NOMO-1 treated with dmso at 0.1 percent for 144 hours (cell line): ENCODE results near the gene TXNDC8.

ENCODE experiments used
- DNase-seq: peaks from one replicate; lab custom pipeline; 2025; ENCODE audit not compliant: unreplicated experiment; lab: John Stamatoyannopoulos, UW

The TXNDC8 gene

DNA sequence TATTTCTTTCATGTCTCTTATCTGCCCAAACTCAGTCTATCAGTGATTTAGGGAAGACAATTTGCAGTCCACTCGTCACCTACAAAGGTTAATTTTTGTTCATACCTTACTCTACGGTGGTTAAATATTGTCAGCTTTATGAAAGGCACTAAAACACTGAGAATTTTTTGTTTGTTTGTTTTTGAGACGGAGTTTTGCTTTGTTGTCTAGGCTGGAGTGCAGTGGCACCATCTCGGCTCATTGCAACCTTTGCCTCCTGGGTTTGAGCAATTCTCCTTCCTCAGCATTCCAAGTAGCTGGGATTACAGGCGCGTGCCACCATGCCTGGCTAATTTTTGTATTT lies 55.0 kb downstream of the TXNDC8 start:
- DNase-seq, result no peak

GRCh38 chr9:110282018-110282738 lies 55.5 kb downstream of the TXNDC8 start:
- peak; percentile 88 for DNase-seq

GRCh38 chr9:110278080-110278707 lies 59.5 kb downstream of the TXNDC8 start:
- no peak for DNase-seq

DNA sequence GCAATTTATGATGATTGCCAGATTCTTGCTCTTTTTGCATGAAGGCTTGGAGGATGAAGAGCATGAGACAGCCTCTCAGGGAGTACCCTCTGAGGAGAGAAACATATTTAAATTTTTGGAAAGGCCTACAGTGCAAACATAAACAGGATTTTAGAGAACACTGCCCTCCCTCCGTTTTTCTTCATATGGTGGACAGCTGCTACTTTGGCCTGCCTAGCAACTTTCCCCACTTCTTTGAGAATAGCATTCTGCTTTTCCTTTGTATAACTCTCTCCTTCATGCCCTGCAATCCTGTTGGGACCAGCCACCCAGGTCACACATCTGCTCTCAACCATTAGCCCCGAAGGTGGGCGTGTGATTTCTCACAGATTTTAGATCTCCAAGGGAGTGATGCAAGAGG lies 60.9 kb downstream of the TXNDC8 start:
- DNase-seq, result no peak

DNA sequence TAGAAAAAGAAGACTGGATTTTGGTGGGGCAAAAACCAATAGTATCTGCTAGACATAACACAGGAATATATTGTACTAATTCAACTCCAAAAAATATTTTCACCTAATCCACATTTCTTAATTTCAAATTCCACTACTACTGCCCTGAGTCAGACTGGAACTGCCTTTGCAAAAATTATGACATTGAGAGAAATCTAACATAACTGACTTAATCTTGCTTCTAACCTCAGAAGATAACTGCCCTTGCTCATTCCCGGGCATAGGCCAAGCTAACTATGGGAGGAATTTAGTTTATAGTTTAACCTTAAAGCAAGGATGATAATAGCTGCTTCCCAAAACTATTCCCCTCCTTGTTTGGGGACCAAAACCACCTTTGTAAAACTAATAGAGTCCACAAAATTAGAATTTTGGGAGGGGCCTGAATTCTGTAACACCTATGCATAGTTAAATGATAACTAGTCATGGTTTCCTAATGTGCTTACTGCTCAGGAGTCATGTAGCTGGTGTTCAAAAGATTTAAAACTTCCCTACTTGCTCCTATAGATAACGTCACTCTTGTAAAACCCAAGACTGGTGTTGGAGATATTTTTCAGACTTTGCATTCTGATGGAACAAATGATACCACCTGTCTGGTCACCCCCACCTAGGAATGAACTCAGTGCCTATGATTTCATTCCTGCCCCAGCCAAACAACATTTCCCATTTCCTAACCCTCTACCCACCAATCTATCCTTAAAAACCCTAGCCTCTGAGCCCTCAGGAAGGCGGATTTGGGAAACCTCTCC lies 67.3 kb downstream of the TXNDC8 start:
- no peak for DNase-seq

GRCh38 chr9:110266795-110267194 lies 70.9 kb downstream of the TXNDC8 start:
- DNase-seq, result no peak

GRCh38 chr9:110261632-110262031 lies 76.0 kb downstream of the TXNDC8 start:
- no peak for DNase-seq

DNA sequence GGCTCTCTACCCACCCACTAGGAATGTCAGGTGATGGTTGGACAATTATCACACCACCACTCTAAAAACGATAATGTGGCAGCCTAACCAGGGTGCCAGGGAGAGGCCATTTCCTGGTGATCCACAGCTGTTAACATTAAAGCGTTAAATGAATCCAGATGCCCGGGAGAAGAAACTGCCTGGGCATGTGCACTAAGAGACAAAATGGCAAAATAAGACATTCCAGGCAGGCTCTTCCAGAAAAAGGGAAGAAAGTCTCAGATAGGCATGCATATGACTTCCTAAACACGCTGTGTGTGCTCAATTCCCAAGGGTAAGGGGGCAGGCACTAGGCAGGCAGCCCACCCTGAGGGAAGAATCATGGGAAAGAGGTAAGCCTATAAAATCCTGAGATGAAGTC lies 76.8 kb downstream of the TXNDC8 start:
- no peak for DNase-seq

DNA sequence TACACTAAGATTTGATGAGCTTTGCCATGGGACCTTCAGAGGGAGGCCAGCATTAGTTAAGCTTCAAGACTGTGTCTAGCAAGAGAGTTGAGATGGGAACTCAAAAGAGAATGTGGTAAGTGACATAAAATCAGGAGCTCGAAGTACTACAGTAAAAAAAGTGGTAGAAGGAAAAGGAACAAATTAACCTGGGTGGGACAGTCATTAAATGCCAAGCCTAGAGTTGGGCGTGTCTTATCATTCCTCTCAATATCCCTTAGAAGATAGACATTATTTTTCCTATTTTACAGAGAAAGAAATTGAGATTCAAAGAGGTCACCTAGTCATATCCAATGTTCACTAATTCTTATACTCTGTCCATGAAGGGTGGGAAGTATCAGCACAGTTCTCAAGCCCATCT lies 78.1 kb downstream of the TXNDC8 start:
- no peak for DNase-seq

GRCh38 chr9:110258690-110259091 lies 79.0 kb downstream of the TXNDC8 start:
- DNase-seq, result no peak

DNA sequence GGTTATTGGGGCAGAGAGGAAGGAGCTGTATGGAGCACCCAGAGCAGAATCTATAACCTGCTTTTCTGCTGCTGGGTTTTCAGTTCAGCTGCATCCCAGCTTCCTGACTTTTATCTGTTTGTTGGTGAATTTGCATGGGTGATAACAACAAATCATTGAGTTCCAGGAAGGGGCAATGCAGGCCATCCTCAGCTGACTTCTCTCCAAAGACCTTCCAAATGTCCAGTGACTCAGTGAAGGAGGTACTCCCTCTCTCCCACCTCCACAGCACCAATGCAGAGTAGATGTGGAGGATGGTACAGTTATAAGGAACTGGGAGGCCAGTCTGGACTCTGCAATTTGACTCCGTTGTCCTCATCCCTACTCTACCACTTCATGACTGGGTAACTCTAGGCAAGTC lies 79.7 kb downstream of the TXNDC8 start:
- no peak for DNase-seq

GRCh38 chr9:110257097-110257841 lies 80.4 kb downstream of the TXNDC8 start:
- no peak for DNase-seq

DNA sequence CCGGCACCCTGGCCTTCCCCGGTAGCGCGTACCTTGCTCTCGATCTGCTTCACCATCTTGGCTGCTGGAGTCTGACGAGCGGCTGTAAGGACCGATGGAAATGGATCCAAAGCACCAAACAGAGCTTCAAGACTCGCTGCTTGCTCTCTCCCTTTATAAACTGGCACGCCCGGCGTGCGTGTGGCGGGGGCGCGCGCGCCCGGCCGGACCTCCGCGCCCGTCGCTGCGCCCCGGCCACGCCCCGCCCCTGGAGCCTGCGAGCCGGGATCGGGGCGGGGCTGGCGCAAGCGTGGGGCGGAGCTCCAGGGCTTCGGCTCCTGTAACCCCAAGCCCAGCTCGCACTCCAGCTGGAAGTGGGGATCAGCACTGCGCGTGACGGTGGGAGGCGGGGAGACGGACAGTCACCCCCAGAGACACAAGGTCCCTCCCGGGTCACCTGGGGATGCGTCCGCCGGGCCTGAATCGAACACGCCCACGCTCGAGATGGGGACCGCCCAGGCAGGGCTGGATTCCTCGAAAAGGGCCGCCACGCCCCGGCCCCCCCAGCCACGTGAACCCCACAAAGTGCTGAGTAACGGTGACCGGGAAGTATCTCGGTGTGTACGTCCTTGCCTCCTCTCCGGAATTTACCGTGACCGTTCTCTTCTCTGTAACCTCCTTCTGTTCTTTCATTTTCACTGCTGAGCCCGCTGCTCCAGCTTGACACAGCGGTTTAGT lies 81.1 kb downstream of the TXNDC8 start, which contains the start of gene TXN:
Gene TXN, minus strand, starts transcription at position 128 of the 717 bp plus-strand sequence. Its CDS starts 72 bp downstream, at position 56.
- peak; percentile 88 for DNase-seq

DNA sequence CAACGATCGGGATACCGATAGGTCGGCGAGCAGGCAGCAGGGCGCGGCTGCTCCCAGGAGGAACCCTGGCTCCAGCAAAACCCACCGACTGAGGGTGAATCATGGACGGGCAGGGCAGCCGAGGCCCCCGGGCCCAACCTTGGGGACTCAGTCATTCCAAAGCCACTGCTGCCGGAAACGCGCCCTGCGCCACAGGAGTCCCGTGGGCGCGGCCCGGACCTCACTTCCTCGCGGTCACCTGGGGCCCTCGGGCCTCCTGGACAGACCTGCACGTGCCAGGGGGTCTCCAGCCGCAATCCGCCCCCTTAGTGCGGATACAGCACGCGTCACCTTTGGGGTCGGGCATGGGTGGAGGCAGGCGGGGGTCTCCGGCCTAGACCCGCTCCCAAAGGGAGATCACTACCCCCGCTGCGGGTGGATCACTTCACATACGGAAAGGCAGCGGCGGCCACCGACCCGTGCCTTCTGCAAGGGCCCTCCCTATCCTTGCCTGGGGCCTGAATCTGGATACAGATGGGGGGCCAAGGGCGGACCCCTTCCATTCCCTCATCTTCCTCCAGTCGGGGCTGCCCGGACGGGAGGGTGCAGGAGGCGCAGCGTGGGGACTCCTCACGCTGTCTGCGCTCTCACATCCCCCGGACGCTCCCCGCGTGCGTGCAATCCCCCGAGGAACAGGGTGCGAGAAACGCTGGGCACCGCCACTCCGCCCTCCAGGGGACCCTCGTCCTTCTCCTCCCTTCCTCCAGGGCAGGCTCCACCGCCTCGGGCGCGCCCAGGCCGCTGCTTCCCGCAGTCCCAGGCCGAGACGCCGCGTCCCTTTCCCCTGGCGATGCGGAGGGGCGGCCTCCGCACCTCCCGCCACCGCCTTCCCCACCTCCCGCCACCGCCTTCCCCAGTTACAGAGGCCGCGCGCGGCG lies 81.9 kb downstream of the TXNDC8 start:
- DNase-seq, result no peak

- no peak for DNase-seq
Measured at GRCh38 chr9:110255034-110255462, 82.6 kb downstream of the TXNDC8 start.

DNA sequence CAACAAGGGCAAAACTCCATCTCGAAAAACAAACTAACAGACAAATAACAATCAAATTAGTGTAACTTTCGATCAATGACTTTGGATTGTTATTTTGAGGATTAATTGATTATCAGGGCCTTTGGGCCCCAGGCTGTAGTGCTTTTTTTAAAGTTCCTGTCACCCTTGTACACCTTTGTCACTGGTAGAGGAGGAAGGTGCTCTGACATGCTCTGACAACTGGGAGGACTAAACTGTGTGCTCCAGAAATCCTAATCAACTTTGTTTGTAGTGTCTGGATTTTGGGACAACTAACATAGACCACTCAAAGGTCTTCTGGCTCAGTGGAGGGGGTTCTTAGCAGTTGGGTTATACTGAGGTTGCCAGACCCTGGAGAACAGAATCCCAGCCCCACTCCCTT lies 83.2 kb downstream of the TXNDC8 start:
- DNase-seq, result no peak
